CD4-positive, CD25-positive, alpha-beta regulatory T cell (primary cell): ENCODE measurements around the gene RCOR2. TPM values are rescaled to one million over a fixed set of nuclear protein-coding genes. Genes with fewer than 3 reads are reported as not detected.

ENCODE experiments used
- ATAC-seq, 2 donors: fragments of 150-1000 bp; cut with Tn5 transposase; one replicate each; pipeline ENCODE4 v1.10.0; 2021; ENCODE audit warnings: low read depth in 2 of 2, moderate number of reproducible peaks in 2 of 2, moderate library complexity in 1 of 2
- DNase-seq, 3 donors: peaks; one replicate each; pipeline versions ENCODE4 v3.0.0 to v3.0.0-alpha.2; 2012 to 2022; ENCODE audit warnings: mixed read lengths in 1 of 3
- H3K27ac ChIP-seq: one replicate; pipeline ENCODE4 v1.7.0; 2013; ENCODE audit warnings: mild to moderate bottlenecking, low read length; ENCODE audit not compliant: insufficient read depth, poor library complexity, severe bottlenecking
- H3K27me3 ChIP-seq: one replicate; pipeline ENCODE4 v1.7.0; 2013; ENCODE audit warnings: low read length; ENCODE audit not compliant: control insufficient read depth, insufficient read depth
- H3K36me3 ChIP-seq: one replicate; pipeline ENCODE4 v1.7.0; 2013; ENCODE audit warnings: mild to moderate bottlenecking, low read length, moderate library complexity; ENCODE audit not compliant: control insufficient read depth, insufficient read depth
- H3K4me1 ChIP-seq: 2 replicates; pipeline ENCODE4 v1.7.0; 2013; ENCODE audit warnings: mild to moderate bottlenecking, low read length; ENCODE audit not compliant: insufficient read depth, control insufficient read depth, poor library complexity, severe bottlenecking
- H3K4me3 ChIP-seq: one replicate; pipeline ENCODE4 v1.7.0; 2013; ENCODE audit warnings: low read depth, mild to moderate bottlenecking, low read length, moderate library complexity
- H3K9me3 ChIP-seq, 2 experiments: 1 replicate in 1 of 2; 2 replicates in 1 of 2; pipeline ENCODE4 v1.7.0; 2013; ENCODE audit warnings: low read length in 2 of 2, mild to moderate bottlenecking in 1 of 2, moderate library complexity in 1 of 2; ENCODE audit not compliant: control insufficient read depth in 2 of 2
- H3K27ac Mint-ChIP-seq, 3 donors: one replicate each; pipeline ENCODE4 v1.8.0; 2020 to 2022; ENCODE audit warnings: mild to moderate bottlenecking in 3 of 3, mixed read lengths in 3 of 3, moderate library complexity in 2 of 3
- H3K27me3 Mint-ChIP-seq: one replicate; pipeline ENCODE4 v1.8.0; 2022; ENCODE audit warnings: mild to moderate bottlenecking, mixed read lengths
- H3K36me3 Mint-ChIP-seq: one replicate; pipeline ENCODE4 v1.8.0; 2020; ENCODE audit warnings: mixed read lengths
- H3K4me1 Mint-ChIP-seq, 4 donors: one replicate each; pipeline ENCODE4 v1.8.0; 2020 to 2022; ENCODE audit warnings: mixed read lengths in 4 of 4, mild to moderate bottlenecking in 1 of 4
- H3K4me3 Mint-ChIP-seq, 4 donors: one replicate each; pipeline ENCODE4 v1.8.0; 2020 to 2022; ENCODE audit warnings: mild to moderate bottlenecking in 4 of 4, mixed read lengths in 4 of 4, moderate library complexity in 3 of 4
- H3K9me3 Mint-ChIP-seq, 7 donors: one replicate each; pipeline ENCODE4 v1.8.0; 2020 to 2022; ENCODE audit warnings: mixed read lengths in 7 of 7, mild to moderate bottlenecking in 3 of 7, moderate library complexity in 2 of 7
- polyA plus RNA-seq, 4 donors: library from polyadenylated mRNA; unstranded; fragments of 300-500 nt; fragmentation: Illumina TruSeq; gene quantifications; one replicate each; pipeline ENCODE4 v1.2.3, GENCODE V29; 2021
- total RNA-seq: library from RNA; stranded (reverse); gene quantifications from one replicate; pipeline ENCODE4 v1.2.3, GENCODE V29; 2022

RCOR2 gene
- total and polyA plus RNA-seq, 5 donors from 2014 or later: not detected

- no peak for ATAC-seq
- DNase-seq: no peak
- Mint-ChIP-seq H3K36me3 (peaks cover 4% of the 10 kb centered on the region), H3K4me3 (peak overlapping the region in 3 of 4 donors; percentile 30 to 72 (median 33)), H3K27me3 (no peaks in the 10 kb centered on the region), H3K9me3 (no peaks in the 10 kb centered on the region), H3K27ac (peak overlapping the region; percentile 78 to 83 (median 83)), H3K4me1 (peaks cover 20 to 85% (median 55%) of the 10 kb centered on the region in 4 donors)
- Histone ChIP-seq H3K9me3 (no peaks in the 10 kb centered on the region), H3K36me3 (peaks cover 16% of the 10 kb centered on the region), H3K27me3 (no peaks in the 10 kb centered on the region), H3K4me3 (no peak overlapping the region), H3K4me1 (peaks cover 42% of the 10 kb centered on the region), H3K27ac (no peak overlapping the region)
Measured at GRCh38 chr11:63879598-63880402, 37.2 kb downstream of the RCOR2 start.

GRCh38 chr11:63877658-63878241, 39.2 kb downstream of the RCOR2 start:
- DNase-seq: no peak
- H3K9me3 Mint-ChIP-seq: no peaks in the 10 kb centered on the region
- peaks cover 15 to 86% (median 56%) of the 10 kb centered on the region in 4 donors for H3K4me1 Mint-ChIP-seq
- Histone ChIP-seq H3K27me3 (no peaks in the 10 kb centered on the region), H3K4me1 (peaks cover 36% of the 10 kb centered on the region), H3K27ac (no peak overlapping the region), H3K9me3 (no peaks in the 10 kb centered on the region), H3K36me3 (peaks cover 23% of the 10 kb centered on the region), H3K4me3 (no peak overlapping the region)
- H3K27ac Mint-ChIP-seq: peak overlapping the region in 2 of 3 donors; percentile 37 to 83
- H3K36me3 Mint-ChIP-seq: peaks cover 4% of the 10 kb centered on the region
- no peak for ATAC-seq
- no peaks in the 10 kb centered on the region for H3K27me3 Mint-ChIP-seq
- no peak overlapping the region for H3K4me3 Mint-ChIP-seq

GRCh38 chr11:63876616-63877015, 40.3 kb downstream of the RCOR2 start:
- Mint-ChIP-seq H3K27ac (no peak overlapping the region), H3K4me1 (peaks cover 15 to 86% (median 57%) of the 10 kb centered on the region in 4 donors), H3K36me3 (peaks cover 4% of the 10 kb centered on the region), H3K4me3 (no peak overlapping the region), H3K27me3 (no peaks in the 10 kb centered on the region), H3K9me3 (no peaks in the 10 kb centered on the region)
- peaks cover 43% of the 10 kb centered on the region for H3K4me1 ChIP-seq
- ATAC-seq: no peak
- no peak overlapping the region for H3K4me3 ChIP-seq
- H3K9me3 ChIP-seq: no peaks in the 10 kb centered on the region
- H3K27me3 ChIP-seq: no peaks in the 10 kb centered on the region
- H3K27ac ChIP-seq: no peak overlapping the region
- peaks cover 23% of the 10 kb centered on the region for H3K36me3 ChIP-seq
- no peak for DNase-seq

- H3K36me3 ChIP-seq: peaks cover 23% of the 10 kb centered on the region
- H3K4me1 ChIP-seq: peaks cover 36% of the 10 kb centered on the region
- H3K4me3 ChIP-seq: no peak overlapping the region
- no peaks in the 10 kb centered on the region for H3K27me3 Mint-ChIP-seq
- no peak overlapping the region for H3K4me3 Mint-ChIP-seq
- H3K27ac ChIP-seq: no peak overlapping the region
- no peaks in the 10 kb centered on the region for H3K27me3 ChIP-seq
- DNase-seq (no peak), ATAC-seq (no peak)
- no peaks in the 10 kb centered on the region for H3K9me3 Mint-ChIP-seq
- no peaks in the 10 kb centered on the region for H3K9me3 ChIP-seq
- H3K27ac Mint-ChIP-seq: peak overlapping the region in 2 of 3 donors; percentile 48 to 49
- H3K36me3 Mint-ChIP-seq: peaks cover 4% of the 10 kb centered on the region
- H3K4me1 Mint-ChIP-seq: peaks cover 13 to 84% (median 55%) of the 10 kb centered on the region in 4 donors
Measured at GRCh38 chr11:63875506-63876065, 41.4 kb downstream of the RCOR2 start.

GRCh38 chr11:63874511-63874910, 42.5 kb downstream of the RCOR2 start:
- DNase-seq (no peak), ATAC-seq (no peak)
- H3K4me3 Mint-ChIP-seq: peak overlapping the region in 1 of 4 donors; percentile 10
- H3K4me1 ChIP-seq: peaks cover 36% of the 10 kb centered on the region
- no peak overlapping the region for H3K27ac ChIP-seq
- peak overlapping the region in 1 of 3 donors; percentile 69 for H3K27ac Mint-ChIP-seq
- no peaks in the 10 kb centered on the region for H3K27me3 ChIP-seq
- no peaks in the 10 kb centered on the region for H3K9me3 ChIP-seq
- H3K27me3 Mint-ChIP-seq: no peaks in the 10 kb centered on the region
- no peaks in the 10 kb centered on the region for H3K9me3 Mint-ChIP-seq
- H3K4me1 Mint-ChIP-seq: peaks cover 8 to 84% (median 53%) of the 10 kb centered on the region in 4 donors
- H3K36me3 ChIP-seq: peaks cover 23% of the 10 kb centered on the region
- peaks cover 6% of the 10 kb centered on the region for H3K36me3 Mint-ChIP-seq
- no peak overlapping the region for H3K4me3 ChIP-seq

GRCh38 chr11:63873311-63873710, 43.7 kb downstream of the RCOR2 start:
- no peak overlapping the region for H3K27ac ChIP-seq
- DNase-seq (no peak), ATAC-seq (no peak)
- H3K27me3 ChIP-seq: no peaks in the 10 kb centered on the region
- H3K4me3 ChIP-seq: no peak overlapping the region
- Mint-ChIP-seq H3K4me3 (no peak overlapping the region), H3K27ac (peak overlapping the region in 2 of 3 donors; percentile 41 to 42), H3K27me3 (no peaks in the 10 kb centered on the region), H3K4me1 (peaks cover 11 to 84% (median 57%) of the 10 kb centered on the region in 4 donors), H3K36me3 (peaks cover 12% of the 10 kb centered on the region), H3K9me3 (no peaks in the 10 kb centered on the region)
- H3K4me1 ChIP-seq: peaks cover 44% of the 10 kb centered on the region
- no peaks in the 10 kb centered on the region for H3K9me3 ChIP-seq
- peaks cover 19% of the 10 kb centered on the region for H3K36me3 ChIP-seq

- H3K27me3 ChIP-seq: no peaks in the 10 kb centered on the region
- peaks cover 10% of the 10 kb centered on the region for H3K36me3 Mint-ChIP-seq
- H3K4me1 ChIP-seq: peaks cover 49% of the 10 kb centered on the region
- no peaks in the 10 kb centered on the region for H3K27me3 Mint-ChIP-seq
- peaks cover 13 to 84% (median 56%) of the 10 kb centered on the region in 4 donors for H3K4me1 Mint-ChIP-seq
- H3K27ac ChIP-seq: no peak overlapping the region
- DNase-seq (no peak), ATAC-seq (no peak)
- no peak overlapping the region for H3K4me3 ChIP-seq
- peak overlapping the region in 2 of 3 donors; percentile 41 to 69 for H3K27ac Mint-ChIP-seq
- H3K4me3 Mint-ChIP-seq: peak overlapping the region in 1 of 4 donors; percentile 29
- H3K9me3 ChIP-seq: no peaks in the 10 kb centered on the region
- H3K9me3 Mint-ChIP-seq: no peaks in the 10 kb centered on the region
- peaks cover 18% of the 10 kb centered on the region for H3K36me3 ChIP-seq
Measured at GRCh38 chr11:63872800-63873197, 44.2 kb downstream of the RCOR2 start.
